Ammon's horn (tissue), 1 donor: Measurements from ENCODE around the gene OAF.

ENCODE experiments used
- DNase-seq: peaks from one replicate; pipeline ENCODE4 v3.0.0-alpha.2; 2016; ENCODE audit warnings: low spot score

The OAF gene

DNA sequence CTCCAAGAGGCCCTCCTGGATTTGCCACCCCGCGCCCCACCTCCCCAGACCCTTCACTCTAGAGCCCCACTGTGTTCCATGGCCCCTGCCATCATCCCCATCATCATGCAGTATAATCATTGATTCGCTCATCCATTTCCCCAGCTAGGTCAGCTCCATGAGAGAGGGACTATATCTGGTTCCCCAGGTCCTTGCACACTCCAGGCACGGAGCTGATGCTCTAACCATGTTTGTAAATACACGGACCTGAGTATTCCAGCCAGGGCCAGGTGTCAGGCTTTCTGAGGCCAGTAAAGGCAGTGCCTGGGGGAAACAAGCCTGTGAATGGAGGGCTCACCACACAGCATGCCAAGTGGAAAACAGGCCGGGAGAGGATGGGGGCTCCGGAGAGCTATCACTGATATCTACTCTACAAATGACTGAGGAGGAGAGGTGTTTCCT, 27.1 kb upstream of the OAF start:
- no peak for DNase-seq

DNA sequence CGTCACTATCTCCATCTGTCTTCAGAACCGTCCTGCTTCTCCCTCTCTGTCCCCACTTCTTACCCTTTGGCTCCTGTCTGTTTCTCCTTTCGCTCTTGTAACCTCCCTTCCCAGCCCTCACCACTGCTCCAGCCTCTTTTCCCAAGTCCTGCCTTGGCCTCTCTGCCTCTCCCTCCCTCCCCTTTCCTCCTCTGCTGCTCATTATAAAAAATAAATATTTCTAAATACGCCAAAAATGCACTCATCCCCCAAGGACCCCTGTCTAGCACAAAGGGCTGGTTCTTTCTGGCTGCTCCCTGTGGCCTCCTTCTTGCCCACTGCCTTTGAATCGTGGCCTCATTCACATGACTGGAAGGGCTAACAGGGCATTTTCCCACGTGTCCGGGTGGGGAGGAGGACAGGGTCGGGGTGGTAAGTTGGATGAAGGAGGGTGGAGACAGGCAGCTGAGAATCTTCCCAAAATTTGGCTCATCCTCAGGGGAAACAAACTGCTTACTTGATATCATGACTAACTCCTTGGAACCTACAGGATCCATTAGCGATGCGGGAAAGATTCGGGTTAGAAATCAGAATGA, 26.4 kb upstream of the OAF start:
- DNase-seq = no peak

DNA sequence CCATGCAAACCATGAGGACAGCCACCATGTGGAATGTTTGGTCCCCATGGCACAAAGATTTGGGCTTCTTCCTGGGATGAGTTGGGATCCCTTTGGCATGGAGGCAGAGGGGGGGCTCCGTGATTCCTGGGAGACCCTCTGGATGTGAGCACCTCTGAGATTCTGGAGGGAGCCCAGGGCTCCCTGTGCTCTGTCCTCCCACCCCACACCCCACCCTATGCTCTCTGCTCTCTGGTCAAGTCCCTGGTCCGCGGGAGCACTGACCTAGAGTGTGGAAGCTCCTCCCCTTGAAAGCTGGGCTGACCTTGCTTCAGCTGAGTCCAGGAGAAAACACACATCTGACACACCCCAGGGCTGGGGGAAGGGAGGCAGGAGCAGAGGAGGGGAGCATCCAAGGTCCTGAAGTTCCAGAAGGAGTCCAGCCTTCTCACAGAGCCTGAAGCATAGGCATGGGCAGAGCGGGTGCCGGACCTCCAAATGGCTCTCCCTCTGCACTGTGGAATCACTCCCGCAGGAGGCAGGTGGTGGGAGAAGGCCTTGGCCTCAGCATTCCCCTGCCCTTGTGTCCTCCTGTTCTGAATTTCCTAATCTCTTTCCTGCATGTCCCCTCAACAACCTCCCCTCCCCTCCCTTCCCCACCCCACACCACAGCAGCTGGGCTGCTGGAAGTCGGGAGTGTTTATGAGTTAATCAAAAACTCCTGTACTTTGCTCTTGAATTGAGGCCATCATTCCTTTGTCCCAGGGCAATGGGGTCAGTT, 25.7 kb upstream of the OAF start:
- no peak for DNase-seq

DNA sequence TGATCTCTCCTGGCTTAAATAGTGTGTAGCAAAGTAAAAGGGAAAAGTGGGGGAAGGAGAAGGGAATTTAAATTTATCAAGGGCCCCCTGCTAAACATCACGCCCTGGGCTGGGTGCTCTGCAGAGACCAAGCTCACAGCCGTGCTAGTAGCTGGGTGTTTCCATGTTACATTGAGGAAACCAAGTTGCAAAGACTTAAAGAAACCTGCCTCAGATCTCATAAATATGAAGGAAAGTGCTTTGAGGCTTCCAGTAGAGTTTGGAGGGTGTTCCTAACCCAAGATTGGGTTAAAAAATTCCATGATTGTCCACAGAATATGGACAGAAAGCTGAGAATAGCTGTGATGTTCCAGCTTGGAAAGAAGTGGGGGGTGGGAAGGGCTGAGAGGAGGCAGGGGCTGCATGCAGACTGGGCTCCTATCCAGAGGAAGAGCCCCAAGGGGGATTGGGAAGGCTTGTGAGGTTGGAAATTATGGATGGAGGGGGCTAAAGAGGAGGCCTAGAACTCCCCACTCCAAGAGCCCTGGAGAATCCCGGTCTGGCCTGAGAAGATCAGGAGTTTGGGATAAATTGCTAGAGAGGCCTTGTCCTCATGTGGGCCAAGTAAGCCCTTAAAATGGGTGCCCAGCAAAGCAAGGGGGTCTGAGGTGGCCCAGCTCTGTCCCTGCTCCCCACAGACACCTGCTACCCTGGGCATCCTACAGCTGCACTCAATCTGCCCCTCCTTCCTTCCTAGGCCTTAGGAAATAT, 25.0 kb upstream of the OAF start:
- no peak for DNase-seq

DNA sequence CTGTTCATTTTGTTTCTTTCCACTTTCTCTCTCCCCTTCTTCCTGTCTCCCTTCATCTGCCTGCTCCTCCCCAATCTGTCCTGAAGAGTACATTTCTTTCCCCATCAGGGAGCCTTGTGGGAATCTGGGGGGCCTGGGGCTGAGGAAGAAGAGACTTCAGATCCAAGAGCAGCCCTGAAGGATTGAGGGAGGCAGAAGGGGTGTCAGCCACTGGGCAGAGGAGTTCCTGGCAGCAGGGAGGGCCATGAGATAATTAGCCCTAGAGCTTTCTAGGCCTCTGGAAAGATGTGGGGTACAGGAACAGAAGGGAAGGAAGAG, 24.4 kb upstream of the OAF start:
- DNase-seq = no peak

DNA sequence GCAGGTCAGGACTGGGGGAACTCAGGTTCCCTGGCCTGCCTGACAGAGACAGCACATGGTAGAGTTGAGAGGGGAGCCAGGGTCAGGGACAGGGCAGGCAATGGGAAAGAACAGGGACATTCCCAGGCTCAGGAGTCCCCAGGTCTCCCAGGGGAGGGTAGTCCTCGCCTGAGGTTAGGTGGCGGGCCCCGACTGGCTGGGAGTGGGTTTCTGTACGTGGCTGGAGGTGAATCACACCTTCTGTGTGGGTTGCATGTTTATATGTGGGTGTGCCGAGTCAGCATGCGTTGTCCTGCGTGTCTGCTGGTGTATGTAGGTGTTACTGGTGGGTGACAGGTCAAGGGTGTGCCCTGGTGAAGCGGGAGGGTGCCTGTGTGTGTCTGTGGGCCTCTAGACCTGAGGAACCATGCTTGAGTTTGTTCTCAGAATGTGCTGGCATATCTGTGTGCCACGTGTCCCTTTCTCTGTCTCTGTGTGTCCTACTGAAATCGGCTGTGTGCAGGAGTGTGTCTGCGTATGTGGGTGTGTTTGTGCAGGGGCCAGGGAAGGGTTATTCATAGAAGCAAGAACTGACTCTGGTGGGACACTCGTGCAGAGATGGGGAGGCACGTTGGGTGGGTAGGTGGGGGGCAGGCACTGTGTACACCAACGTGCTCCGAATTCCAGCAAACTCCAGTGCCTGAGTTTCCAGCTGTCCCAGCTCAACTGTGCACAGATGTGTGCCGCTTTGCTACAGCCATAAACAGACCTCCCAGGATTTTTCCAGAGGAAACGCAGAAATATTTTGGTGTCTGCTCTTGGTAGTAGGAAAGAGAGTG, 23.8 kb upstream of the OAF start:
- no peak for DNase-seq

DNA sequence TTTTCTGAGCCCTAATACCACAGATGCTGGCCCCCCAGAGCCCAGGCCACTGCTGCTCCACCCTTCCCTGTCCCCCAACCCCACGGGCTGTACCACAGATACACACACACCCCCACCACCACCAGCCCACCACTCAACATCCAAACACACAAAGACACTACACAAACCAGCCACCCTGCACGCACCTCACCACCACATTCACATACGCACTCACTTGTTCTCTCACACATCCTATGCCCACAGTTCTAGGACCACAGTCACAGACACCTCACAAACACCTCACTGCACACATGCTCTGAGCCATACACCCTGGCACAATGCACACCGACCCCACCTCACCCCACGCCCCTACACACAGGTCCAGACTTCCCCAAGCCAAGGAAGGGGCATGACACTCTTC, 22.5 kb upstream of the OAF start:
- no peak for DNase-seq

DNA sequence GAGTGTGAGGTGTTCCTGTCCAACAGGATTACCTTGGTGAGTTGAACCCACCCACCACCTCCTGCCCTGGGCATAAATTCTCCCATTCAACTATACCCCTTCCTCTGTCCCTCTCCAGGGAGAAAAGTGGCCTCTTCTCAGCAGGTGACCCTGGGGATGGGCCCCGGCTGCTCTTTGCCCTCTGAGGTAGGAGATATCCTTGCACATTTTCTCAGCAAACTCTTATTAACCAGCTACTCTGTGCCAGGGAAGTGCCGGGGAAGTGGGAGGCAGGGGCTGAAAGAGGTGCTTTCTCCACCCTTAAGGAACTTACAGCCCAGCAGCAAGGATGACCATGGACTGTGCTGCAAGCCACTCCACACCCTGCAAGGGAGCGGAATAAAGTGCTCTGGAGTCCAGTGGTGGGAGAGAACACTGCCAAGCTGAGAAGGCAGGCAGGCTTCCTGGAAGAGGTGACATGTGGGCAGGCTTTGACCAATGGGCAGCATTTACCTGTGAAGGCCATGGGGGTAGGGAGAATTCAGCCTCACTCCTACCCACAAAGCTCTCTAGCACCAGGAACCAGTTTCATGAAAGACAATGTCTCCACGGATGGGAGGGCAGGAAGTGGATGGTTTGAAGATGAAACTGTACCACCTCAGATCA, 21.9 kb upstream of the OAF start:
- no peak for DNase-seq

DNA sequence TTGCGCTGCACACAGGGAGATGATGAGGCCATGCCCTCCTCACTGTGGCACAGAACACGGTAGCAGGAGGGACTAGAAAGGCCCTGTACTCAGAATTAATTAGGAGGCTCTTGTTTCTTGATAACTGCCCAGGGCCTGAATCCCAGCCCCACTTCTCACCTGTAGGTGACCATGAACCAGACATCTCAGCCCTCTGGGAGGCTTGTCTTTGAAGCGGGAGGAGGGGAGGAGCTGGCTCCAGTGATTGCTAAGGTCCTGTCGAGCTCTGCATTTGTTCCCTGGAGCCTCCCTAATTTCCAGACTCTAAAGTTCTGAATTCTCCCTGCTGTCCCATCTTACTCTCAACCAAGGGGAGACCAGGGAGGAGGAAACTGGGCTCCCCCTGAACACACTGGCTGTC, 19.8 kb upstream of the OAF start:
- no peak for DNase-seq

DNA sequence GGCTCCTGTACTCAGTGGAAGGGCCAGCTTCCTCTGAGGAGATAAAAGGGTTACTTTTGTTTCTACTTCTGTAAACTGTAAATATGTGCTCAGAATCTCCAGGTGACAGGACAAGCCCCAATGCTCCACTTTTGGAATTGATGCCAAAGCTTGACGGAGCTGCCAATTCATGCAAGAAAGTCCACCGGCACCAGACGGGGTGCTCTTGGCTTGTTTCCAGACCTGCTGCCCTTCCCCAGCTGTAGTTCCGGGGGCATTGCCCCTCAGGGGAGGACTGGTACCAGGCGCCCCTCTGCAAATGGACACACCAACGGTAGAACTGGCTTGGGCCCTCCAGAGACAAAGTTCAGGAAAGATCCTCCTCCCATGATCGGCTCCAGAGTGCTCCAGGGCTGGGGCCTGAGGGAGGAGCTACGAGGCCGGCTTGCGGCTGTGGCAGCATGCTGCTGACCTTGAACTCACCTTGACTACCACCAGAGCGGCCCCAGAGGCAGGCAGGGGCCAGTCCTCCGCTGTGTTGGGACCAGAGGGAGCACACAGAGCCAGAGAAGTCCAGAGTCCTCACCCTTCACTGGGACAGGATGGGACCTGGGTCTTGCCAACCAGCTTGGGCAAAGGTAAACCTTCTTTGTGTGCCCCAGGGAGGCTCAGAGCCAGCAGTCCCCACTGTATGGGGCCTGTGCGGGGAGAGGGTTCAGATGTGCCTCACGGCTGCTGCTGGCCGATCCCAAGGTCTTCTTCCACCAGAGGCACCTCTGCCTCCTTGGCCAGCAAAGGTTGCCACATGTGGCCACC, 17.8 kb upstream of the OAF start:
- no peak for DNase-seq

DNA sequence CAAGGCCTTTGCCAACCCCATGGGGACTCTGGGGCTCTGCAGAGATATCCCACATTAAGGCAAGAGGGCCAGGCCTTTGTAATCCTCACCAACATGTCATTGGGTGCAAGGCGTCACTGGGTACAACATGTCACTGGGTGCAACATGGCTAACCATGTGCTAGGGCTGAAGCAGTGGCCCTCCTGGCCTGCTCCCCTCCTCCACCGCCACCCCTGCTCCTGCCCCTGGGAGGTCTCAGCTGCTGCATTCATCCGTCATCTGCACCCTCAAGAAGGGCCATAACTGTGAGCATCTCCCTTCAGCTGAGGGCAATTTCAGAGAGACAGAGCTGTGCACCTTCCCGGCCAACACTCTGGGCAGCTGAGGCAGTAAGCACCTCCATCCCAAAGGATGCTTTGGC, 16.7 kb upstream of the OAF start:
- DNase-seq = no peak

DNA sequence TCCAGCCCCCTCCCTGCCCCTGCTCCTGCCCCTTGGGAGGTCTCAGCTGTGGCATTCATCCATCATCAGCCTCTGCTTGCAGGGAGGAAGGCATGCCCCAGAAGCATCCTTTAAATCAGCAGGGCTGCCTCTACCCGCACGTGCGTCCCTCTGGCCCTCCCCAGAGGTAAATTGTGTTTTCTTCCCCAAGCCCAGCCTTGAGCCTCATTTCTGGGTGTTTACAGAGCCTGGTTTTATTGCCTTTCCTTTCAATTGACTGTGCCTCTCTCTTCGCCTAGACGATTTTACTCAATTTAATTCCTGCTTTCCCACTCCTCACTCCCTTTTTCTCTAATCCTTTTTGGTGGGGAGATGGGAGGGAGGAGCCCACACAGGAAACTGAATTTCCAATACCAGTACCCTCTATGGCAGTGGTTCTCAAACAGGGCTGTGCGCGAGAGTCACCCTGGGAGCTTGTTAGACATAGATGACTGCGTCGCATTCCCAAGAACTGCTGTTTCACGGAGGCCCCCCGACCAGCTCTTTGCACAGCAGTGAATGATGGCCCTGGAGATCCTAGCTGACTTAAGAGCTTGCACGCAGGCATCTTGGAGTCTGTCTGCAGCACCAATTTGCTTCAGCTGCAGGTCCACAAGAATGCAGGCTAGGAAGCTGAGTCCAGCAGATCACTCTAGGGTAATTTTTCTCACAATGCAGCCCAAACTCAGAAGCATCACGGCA, 15.1 kb upstream of the OAF start:
- DNase-seq = no peak

DNA sequence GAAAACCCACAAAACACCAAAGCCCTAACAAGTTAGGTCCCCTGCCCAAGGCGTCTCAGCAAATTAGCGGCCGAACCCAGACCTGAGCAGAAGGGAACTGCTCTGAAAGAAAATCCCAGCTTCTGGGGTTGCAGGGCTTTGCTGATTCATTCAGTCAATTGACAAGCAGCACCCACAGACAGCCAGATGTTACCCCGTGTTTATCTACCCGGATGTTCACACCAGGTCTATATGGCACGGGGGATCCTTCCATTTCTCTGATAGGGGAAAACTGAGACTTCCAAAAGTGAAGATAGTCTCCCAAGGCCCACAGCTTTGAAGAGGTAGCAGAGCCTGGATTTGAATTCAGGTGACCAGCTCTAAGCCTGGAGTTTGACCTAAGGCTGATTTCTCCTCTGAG, 14.0 kb upstream of the OAF start:
- DNase-seq = no peak

DNA sequence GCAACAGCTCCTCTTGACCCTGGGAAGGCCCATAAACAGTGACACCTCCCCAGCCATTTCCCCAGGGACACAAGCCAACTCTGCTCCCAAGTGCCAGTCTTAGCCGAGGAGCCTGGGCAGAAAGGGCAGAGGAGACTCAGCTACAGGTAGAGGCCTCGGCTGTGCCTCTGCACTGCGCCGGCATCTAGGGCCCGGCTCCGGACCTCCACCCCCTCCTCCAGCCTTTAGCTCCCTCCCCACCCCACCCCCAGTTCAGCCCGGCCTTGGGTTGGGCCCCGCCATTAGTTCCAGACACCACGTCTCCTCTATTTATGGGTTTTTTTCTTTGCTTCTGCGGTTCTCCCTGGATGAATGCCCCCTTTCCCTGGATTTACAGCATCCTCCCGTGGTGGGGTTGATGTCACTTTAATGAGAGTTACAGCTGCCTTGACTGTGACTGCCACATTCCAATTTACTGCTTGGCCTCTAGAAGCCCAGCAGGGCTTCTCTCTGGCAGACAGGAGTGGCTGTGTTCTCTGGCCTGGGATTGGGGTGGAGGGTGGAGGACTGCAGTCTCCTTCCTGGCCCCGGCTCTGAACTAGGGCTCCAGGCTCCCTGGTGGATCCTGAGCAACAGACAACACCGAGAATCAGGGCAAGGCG, 13.5 kb upstream of the OAF start:
- no peak for DNase-seq

DNA sequence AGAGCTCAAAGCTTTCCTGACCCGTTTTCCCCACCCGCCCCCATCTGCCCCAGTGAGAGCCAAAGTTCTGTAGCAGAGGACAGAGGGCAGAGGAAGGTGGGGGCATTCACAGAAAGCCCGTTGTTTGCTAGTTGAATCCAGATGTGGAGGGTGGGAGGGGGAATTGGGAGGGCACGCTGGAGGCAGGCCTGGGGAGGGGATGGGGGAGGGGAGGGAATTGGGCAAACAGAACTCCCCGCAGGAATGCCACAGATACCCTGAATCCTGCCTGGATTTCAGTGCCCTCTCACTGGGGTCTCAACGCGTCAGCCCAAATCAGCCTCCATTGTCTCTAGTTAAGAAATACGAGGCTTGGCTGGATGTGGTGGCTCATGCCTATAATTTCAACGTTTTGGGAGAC, 12.9 kb upstream of the OAF start:
- peak; percentile 55 for DNase-seq

DNA sequence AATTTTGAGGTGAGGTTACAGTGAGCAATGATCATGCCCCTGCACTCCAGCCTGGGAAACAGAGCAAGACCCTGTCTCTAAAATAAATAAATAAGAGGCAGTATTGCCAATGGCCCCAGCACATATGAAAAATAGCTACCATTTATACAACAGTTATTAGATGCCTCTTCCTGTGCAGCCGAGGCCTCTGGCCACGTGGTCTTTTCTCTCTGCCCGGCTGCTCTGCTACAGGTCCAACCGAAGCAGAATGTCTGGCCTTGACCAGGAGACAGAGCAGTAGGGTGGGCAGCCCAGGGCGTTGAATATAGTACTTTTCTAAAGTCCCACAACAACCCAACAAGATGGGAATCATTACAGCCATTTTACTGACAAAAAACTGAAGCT, 12.4 kb upstream of the OAF start:
- no peak for DNase-seq

DNA sequence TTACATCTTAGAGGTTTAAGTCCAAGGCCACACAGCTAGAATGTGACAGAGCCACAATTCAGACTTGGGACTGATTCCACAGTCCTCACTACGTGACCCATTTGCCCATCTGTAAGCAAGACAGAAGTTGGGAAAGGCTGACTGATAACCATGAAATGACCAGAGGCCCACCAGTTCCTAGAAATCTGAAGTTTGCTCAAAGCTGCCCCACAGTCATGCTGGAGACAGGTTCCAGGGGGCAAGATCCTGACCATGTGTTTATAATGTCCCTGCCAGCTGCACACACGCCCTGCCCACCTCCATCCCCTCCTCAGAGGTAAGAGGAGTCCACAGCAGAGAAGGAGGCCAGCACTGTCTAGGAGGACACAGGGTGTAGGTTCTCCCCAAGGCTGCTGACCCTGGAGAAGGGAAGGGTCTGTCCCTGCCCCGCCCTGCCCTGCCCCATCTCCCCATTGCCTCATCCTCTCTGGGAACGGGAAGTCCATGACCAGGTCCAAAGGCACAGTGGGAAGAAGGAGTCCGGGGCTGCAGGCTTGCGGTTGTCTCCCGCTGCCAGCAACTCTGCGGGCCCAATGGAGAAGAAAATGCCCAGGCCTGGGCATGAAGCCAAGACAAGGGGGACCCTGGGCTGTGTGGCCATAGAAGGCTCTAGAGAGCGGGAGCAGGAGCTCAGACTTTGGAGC, 11.9 kb upstream of the OAF start:
- no peak for DNase-seq

DNA sequence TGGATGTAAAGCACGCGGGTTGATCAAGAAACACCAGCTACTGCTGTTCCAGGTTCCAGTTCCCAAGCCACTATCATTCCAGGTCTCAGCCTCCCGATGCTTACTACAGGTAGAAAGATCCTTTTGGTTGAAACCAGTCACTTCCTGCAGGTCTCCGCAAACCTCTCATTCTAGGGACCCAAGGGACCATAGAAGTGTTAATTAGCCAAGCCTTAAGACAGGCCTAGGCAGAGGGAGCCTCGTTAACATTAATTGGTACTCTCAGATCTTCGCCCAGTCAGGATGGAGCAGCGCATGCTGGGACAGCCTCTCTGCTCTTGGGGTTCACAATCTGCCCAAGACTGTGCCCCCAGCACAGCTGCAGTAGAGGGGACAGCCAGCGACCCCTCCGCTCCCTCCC, 11.2 kb upstream of the OAF start:
- no peak for DNase-seq

DNA sequence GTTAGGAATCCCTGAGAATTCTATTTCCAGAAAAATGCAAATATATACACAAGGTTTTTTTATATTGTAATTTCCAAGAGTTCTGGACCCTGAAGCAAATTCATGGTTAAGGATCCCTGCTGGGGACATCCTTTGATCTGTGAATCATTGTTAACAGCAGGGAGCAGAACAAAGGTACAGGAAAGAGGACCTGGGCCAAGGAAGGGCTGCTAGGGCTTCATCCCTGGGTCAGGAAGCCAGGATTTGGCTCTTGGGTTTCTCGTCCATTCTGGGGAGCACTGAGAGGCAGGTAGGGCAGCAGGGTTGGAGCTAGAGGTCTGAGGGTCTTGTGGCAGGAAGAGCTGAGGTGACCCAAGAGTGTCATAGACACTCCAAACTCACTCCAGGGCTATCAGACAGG, 10.2 kb upstream of the OAF start:
- no peak for DNase-seq

DNA sequence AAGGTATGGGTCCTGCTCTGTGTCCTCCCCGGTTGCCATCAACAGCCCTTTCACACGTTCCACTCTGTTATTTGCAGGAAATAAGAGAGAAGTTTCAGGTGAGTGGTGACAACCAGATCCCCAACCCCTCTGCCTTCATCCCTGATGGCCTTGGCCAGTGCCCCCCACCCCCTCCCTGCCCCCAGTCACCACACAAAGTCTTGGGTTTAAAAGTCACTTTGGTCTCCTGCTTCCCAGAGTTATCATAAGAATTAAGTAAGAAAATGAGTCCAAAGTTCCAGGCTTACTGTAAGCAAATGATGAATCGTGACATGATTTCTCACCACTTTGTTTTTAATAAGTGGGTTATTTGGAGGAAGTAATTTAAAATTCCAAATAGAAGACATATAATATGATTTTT, 9.2 kb upstream of the OAF start:
- DNase-seq = no peak
